Vagina (tissue), 2 donors: ENCODE data around the gene TLE4. TPM values are rescaled to one million over a fixed set of nuclear protein-coding genes. Genes with fewer than 3 reads are reported as not detected.
A peak's percentile ranks its signal among the peaks of the same experiment; 100 is the strongest.

Experiments
- DNase-seq, 2 donors: peaks; one replicate each; pipeline ENCODE4 v3.0.0-alpha.2; 2017; ENCODE audit errors: extremely low spot score in 2 of 2
- H3K27ac ChIP-seq: fragments of 200-600 bp; sonication (generic); one replicate; pipeline ENCODE4 v1.5.1; 2019
- H3K27me3 ChIP-seq: fragments of 200-600 bp; sonication (generic); one replicate; pipeline ENCODE4 v1.5.1; 2019
- H3K36me3 ChIP-seq, 2 donors: fragments of 200-600 bp; sonication (generic); one replicate each; pipeline ENCODE4 v1.5.1; 2017 to 2019
- H3K4me1 ChIP-seq: fragments of 200-600 bp; sonication (generic); one replicate; pipeline ENCODE4 v1.5.1; 2019
- H3K4me3 ChIP-seq, 2 donors: fragments of 200-600 bp; sonication (generic); 1 replicate in 1 of 2; 2 replicates in 1 of 2; pipeline ENCODE4 v1.5.1; 2016 to 2019
- H3K9me3 ChIP-seq: fragments of 200-600 bp; sonication (generic); one replicate; pipeline ENCODE4 v1.5.1; 2019
- CTCF ChIP-seq, 3 experiments: fragments of 450-650 bp in 2 of 3; fragments of 200-600 bp in 1 of 3; sonication (generic) in 1 of 3; IDR thresholded peaks; one replicate each; pipeline ENCODE4 v1.5.1; 2017 to 2019; ENCODE audit warnings: antibody characterized with exemption in 3 of 3, mild to moderate bottlenecking in 2 of 3, moderate library complexity in 2 of 3
- POLR2A ChIP-seq, 2 donors: fragments of 450-650 bp; IDR thresholded peaks; one replicate each; pipeline ENCODE4 v1.6.1; 2017; ENCODE audit warnings: antibody characterized with exemption in 2 of 2, mild to moderate bottlenecking in 2 of 2, moderate library complexity in 2 of 2
- POLR2AphosphoS5 ChIP-seq, 2 donors: sonication (generic); formaldehyde crosslinking; IDR thresholded peaks; one replicate each; pipeline ENCODE4 v1.9.0; 2017; ENCODE audit warnings: antibody characterized with exemption in 2 of 2, mild to moderate bottlenecking in 2 of 2, low read depth in 1 of 2; ENCODE audit not compliant: insufficient read depth in 1 of 2
- intact Hi-C: fragments of 100-400 bp; cut with DNase I; formaldehyde crosslinking; loops from one replicate; pipeline ENCODE4 v1.15.1; 2023
- total RNA-seq: library from RNA; depleted of rRNA; stranded (reverse); fragments of >200 nt; gene quantifications from one replicate; pipeline ENCODE4 v1.2.3, GENCODE V29; 2016

The TLE4 gene
- total RNA-seq, 1 donor from 2014 or later = 49.8 TPM

DNA sequence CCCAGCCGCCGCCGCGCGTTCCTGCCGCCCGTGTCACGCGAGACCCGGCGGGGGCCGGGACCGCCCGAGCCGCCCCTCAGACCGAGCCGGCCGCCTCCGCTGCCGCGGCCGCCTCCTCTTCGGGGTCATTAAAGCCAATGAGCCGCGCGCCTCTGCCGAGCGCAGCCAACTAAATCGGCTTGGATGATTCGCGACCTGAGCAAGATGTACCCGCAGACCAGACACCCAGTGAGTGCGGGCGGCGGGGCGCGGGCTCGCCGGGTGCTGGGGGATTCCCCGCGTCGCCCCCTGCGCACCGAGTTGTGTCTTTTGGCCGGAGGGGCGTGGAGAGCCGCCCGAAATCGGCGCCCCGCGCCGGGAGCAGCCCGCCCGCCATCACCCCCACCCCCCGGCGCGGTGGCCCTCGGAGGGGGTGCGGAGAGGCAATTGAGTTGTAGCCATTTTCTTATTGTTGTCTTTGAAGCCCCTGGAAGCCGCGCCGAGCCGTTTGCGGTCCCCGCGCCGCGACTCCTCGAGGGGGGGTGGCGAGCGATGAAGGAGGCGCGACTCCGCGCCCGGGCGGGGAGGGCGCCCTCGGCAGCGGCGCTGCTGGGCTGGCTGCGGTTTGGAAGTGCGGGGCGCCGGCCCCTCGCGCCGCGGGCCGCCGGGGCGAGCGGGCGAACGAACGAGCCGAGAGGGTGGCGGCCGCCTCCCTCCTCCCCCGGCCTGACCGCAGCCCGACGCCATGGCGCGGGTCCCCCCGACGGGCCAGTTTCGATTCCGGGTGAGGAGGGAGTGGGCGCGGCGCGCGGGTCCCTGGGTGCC, 1.0 kb downstream of the TLE4 start:
- Histone ChIP-seq H3K9me3 (no peaks in the 10 kb centered on the region), H3K27me3 (no peaks in the 10 kb centered on the region), H3K27ac (peak overlapping the region; percentile 97), H3K36me3 (no peaks in the 10 kb centered on the region), H3K4me3 (peak overlapping the region; percentile 95 to 98), H3K4me1 (peaks cover 33% of the 10 kb centered on the region)
- DNase-seq = no peak
- TF ChIP-seq POLR2A (IDR thresholded peaks at IDR 0.05) = no peak
- no peak for TF ChIP-seq POLR2AphosphoS5 (IDR thresholded peaks at IDR 0.05; ENCODE audit: insufficient read depth in 1 of 2, low read depth in 1 of 2)
- no peak for TF ChIP-seq CTCF (IDR thresholded peaks at IDR 0.05)
- intact Hi-C loops = no loop called here

DNA sequence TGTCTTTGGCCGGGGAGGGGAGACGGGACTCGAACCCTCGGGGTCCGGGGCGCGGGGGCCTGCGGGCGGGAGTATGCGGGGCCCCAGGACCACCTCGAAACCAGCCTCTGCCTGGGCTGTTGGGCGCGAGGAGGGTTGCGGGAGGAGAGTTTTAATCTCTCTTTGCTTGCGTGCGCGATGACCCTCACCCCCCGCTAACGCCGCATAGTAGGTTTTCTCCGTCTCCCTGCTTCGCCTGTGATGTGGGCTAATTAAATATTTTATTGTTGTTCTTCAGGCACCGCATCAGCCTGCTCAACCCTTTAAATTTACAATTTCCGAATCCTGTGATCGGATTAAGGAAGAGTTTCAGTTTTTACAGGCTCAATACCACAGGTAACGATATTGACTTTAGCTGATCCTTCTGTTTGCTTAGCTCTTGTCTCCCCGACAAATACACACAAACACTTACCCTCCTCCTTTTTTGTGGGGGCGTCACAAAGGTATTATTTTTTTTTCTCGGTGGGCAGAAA, 1.7 kb downstream of the TLE4 start:
- no peak for DNase-seq
- peaks cover 33% of the 10 kb centered on the region for H3K4me1 ChIP-seq

GRCh38 chr9:79574136-79574535, 2.4 kb downstream of the TLE4 start:
- H3K4me3 ChIP-seq = peak overlapping the region; percentile 95 to 98
- H3K36me3 ChIP-seq = no peaks in the 10 kb centered on the region
- TF ChIP-seq POLR2AphosphoS5 (IDR thresholded peaks at IDR 0.05; ENCODE audit: insufficient read depth in 1 of 2, low read depth in 1 of 2) (no peak), CTCF (IDR thresholded peaks at IDR 0.05) (no peak), POLR2A (IDR thresholded peaks at IDR 0.05) (no peak)
- intact Hi-C loops = no loop called here
- no peak for DNase-seq
- peaks cover 38% of the 10 kb centered on the region for H3K4me1 ChIP-seq
- no peaks in the 10 kb centered on the region for H3K27me3 ChIP-seq
- H3K9me3 ChIP-seq = no peaks in the 10 kb centered on the region
- peak overlapping the region; percentile 97 for H3K27ac ChIP-seq

More for the DNA sequence above, 1.7 kb downstream of the TLE4 start:
- Histone ChIP-seq H3K27me3 (no peaks in the 10 kb centered on the region), H3K27ac (peak overlapping the region; percentile 97), H3K36me3 (no peaks in the 10 kb centered on the region), H3K4me3 (peak overlapping the region; percentile 95 to 98), H3K9me3 (no peaks in the 10 kb centered on the region)
- no peak for TF ChIP-seq POLR2A (IDR thresholded peaks at IDR 0.05)
- TF ChIP-seq POLR2AphosphoS5 (IDR thresholded peaks at IDR 0.05; ENCODE audit: insufficient read depth in 1 of 2, low read depth in 1 of 2) = no peak
- TF ChIP-seq CTCF (IDR thresholded peaks at IDR 0.05) = no peak
- intact Hi-C loops = no loop called here

GRCh38 chr9:79574781-79575180, 3.0 kb downstream of the TLE4 start:
- intact Hi-C loops = no loop called here
- H3K27me3 ChIP-seq = no peaks in the 10 kb centered on the region
- H3K27ac ChIP-seq = no peak overlapping the region
- TF ChIP-seq POLR2AphosphoS5 (IDR thresholded peaks at IDR 0.05; ENCODE audit: insufficient read depth in 1 of 2, low read depth in 1 of 2) (no peak), CTCF (IDR thresholded peaks at IDR 0.05) (no peak), POLR2A (IDR thresholded peaks at IDR 0.05) (no peak)
- no peak for DNase-seq
- H3K4me3 ChIP-seq = peak overlapping the region in 1 of 2 donors; percentile 98
- no peaks in the 10 kb centered on the region for H3K9me3 ChIP-seq
- H3K36me3 ChIP-seq = no peaks in the 10 kb centered on the region
- peaks cover 38% of the 10 kb centered on the region for H3K4me1 ChIP-seq

GRCh38 chr9:79575547-79575946, 3.8 kb downstream of the TLE4 start:
- no peak for TF ChIP-seq CTCF (IDR thresholded peaks at IDR 0.05)
- TF ChIP-seq POLR2AphosphoS5 (IDR thresholded peaks at IDR 0.05; ENCODE audit: insufficient read depth in 1 of 2, low read depth in 1 of 2) = no peak
- no peak for TF ChIP-seq POLR2A (IDR thresholded peaks at IDR 0.05)
- Histone ChIP-seq H3K4me3 (no peak overlapping the region), H3K9me3 (no peaks in the 10 kb centered on the region), H3K27ac (no peak overlapping the region), H3K27me3 (no peaks in the 10 kb centered on the region), H3K36me3 (no peaks in the 10 kb centered on the region), H3K4me1 (peaks cover 32% of the 10 kb centered on the region)
- DNase-seq = no peak
- intact Hi-C loops = no loop called here
